ENCODE results near the gene ZNF750. TPM values are rescaled to one million over a fixed set of nuclear protein-coding genes. Genes with fewer than 3 reads are reported as not detected.

Gene ZNF750
- total and polyA plus RNA-seq, 2 experiments from 2014 or later = 0.13 to 0.17 TPM

DNA sequence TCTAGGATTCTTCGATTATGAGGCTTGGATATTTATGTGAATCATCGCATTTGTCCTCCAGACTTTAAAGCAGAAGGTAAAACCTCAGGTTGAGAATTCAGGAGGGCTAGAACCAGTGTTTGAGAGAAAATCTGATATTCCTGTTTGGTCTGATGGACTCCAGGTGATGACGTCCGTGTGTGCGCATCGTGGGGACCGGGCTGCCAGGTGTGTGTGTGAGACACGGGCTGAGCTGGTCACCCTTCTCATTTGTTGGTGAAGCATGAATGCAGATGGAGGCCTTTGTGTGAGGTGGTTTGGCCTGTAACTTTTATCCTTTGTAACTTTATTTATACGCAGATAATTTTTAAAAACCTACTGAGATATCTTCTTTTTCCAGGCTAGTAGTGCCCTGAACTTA lies 42.8 kb downstream of the ZNF750 start:
- no peak overlapping the region for H3K4me2 ChIP-seq
- no peak for ATAC-seq
- H3F3A ChIP-seq (replicated peaks; ENCODE audit: low read depth) = no peaks in the 10 kb centered on the region
- no peaks in the 10 kb centered on the region for H3K4me1 ChIP-seq (ENCODE audit: insufficient read depth)
- H3K4me3 ChIP-seq = no peak overlapping the region
- peaks cover 65% of the 10 kb centered on the region for H3K79me2 ChIP-seq (replicated peaks; ENCODE audit: insufficient read depth)
- no peak overlapping the region; the same call in 1 of the 2 replicates for H3K27ac ChIP-seq (ENCODE audit: low read depth)
- H3K27ac Mint-ChIP-seq = no peak overlapping the region
- DNase-seq (ENCODE audit: low spot score) = no peak
- peaks cover 50% of the 10 kb centered on the region for H3K36me3 Mint-ChIP-seq (ENCODE audit: low read depth)
- no peaks in the 10 kb centered on the region for H3K27me3 ChIP-seq (ENCODE audit: insufficient read depth)
- H4K20me1 ChIP-seq (replicated peaks; ENCODE audit: insufficient read depth) = peaks cover 9% of the 10 kb centered on the region
- H3K9me3 Mint-ChIP-seq = peaks cover 24% of the 10 kb centered on the region
- no peak overlapping the region for H2AFZ ChIP-seq
- H3K27me3 Mint-ChIP-seq (ENCODE audit: insufficient read depth, low read depth, poor library complexity) = peaks cover 12% of the 10 kb centered on the region
- no peak overlapping the region for H3K4me3 Mint-ChIP-seq
- TF ChIP-seq EZH2 (IDR thresholded peaks at IDR 0.05; ENCODE audit: low read depth, unreplicated experiment) (no peak), CREB1 (CRISPR knock-in tag; IDR thresholded peaks at IDR 0.05; ENCODE audit: low read depth) (no peak), ETS1 (IDR thresholded peaks at IDR 0.05) (no peak), REST (IDR thresholded peaks at IDR 0.05; ENCODE audit: unreplicated experiment) (no peak), ZNF331 (CRISPR knock-in tag; IDR thresholded peaks at IDR 0.05; ENCODE audit: low read depth) (no peak), ZNF114 (CRISPR knock-in tag; IDR thresholded peaks at IDR 0.05) (no peak), NANOG (IDR thresholded peaks at IDR 0.05; ENCODE audit: borderline replicate concordance) (no peak), JUNB (IDR thresholded peaks at IDR 0.05; ENCODE audit: unreplicated experiment) (no peak), CTCF (conservative IDR thresholded peaks at IDR 0.05; ENCODE audit: low read depth in 2 of 2) (no peak), EZH2phosphoT487 (IDR thresholded peaks at IDR 0.05; ENCODE audit: unreplicated experiment) (no peak), STAT1 (IDR thresholded peaks at IDR 0.05; ENCODE audit: unreplicated experiment) (no peak), POLR2AphosphoS5 (IDR thresholded peaks at IDR 0.05; ENCODE audit: low read depth) (no peak)
- TF ChIP-seq, protein P1, sequence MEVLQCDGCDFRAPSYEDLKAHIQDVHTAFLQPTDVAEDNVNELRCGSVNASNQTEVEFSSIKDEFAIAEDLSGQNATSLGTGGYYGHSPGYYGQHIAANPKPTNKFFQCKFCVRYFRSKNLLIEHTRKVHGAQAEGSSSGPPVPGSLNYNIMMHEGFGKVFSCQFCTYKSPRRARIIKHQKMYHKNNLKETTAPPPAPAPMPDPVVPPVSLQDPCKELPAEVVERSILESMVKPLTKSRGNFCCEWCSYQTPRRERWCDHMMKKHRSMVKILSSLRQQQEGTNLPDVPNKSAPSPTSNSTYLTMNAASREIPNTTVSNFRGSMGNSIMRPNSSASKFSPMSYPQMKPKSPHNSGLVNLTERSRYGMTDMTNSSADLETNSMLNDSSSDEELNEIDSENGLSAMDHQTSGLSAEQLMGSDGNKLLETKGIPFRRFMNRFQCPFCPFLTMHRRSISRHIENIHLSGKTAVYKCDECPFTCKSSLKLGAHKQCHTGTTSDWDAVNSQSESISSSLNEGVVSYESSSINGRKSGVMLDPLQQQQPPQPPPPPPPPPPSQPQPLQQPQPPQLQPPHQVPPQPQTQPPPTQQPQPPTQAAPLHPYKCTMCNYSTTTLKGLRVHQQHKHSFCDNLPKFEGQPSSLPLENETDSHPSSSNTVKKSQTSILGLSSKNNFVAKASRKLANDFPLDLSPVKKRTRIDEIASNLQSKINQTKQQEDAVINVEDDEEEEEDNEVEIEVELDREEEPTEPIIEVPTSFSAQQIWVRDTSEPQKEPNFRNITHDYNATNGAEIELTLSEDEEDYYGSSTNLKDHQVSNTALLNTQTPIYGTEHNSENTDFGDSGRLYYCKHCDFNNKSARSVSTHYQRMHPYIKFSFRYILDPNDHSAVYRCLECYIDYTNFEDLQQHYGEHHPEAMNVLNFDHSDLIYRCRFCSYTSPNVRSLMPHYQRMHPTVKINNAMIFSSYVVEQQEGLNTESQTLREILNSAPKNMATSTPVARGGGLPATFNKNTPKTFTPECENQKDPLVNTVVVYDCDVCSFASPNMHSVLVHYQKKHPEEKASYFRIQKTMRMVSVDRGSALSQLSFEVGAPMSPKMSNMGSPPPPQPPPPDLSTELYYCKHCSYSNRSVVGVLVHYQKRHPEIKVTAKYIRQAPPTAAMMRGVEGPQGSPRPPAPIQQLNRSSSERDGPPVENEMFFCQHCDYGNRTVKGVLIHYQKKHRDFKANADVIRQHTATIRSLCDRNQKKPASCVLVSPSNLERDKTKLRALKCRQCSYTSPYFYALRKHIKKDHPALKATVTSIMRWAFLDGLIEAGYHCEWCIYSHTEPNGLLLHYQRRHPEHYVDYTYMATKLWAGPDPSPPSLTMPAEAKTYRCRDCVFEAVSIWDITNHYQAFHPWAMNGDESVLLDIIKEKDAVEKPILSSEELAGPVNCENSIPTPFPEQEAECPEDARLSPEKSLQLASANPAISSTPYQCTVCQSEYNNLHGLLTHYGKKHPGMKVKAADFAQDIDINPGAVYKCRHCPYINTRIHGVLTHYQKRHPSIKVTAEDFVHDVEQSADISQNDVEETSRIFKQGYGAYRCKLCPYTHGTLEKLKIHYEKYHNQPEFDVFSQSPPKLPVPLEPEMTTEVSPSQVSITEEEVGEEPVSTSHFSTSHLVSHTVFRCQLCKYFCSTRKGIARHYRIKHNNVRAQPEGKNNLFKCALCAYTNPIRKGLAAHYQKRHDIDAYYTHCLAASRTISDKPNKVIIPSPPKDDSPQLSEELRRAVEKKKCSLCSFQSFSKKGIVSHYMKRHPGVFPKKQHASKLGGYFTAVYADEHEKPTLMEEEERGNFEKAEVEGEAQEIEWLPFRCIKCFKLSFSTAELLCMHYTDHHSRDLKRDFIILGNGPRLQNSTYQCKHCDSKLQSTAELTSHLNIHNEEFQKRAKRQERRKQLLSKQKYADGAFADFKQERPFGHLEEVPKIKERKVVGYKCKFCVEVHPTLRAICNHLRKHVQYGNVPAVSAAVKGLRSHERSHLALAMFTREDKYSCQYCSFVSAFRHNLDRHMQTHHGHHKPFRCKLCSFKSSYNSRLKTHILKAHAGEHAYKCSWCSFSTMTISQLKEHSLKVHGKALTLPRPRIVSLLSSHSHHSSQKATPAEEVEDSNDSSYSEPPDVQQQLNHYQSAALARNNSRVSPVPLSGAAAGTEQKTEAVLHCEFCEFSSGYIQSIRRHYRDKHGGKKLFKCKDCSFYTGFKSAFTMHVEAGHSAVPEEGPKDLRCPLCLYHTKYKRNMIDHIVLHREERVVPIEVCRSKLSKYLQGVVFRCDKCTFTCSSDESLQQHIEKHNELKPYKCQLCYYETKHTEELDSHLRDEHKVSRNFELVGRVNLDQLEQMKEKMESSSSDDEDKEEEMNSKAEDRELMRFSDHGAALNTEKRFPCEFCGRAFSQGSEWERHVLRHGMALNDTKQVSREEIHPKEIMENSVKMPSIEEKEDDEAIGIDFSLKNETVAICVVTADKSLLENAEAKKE (CRISPR knock-in tag; IDR thresholded peaks at IDR 0.05) = no peak
- H3K36me3 ChIP-seq (ENCODE audit: insufficient read depth) = peaks cover 14% of the 10 kb centered on the region; the same call in 1 of the 2 replicates
- no peaks in the 10 kb centered on the region for H3K9me2 ChIP-seq (ENCODE audit: insufficient read depth)
- peaks cover 5% of the 10 kb centered on the region; the same call in 2 of the 3 replicates for H3K4me1 Mint-ChIP-seq

All from GM23338 (cell line).